ENCODE data around the gene DENND2A. TPM values are rescaled to one million over a fixed set of nuclear protein-coding genes. Genes with fewer than 3 reads are reported as not detected.

DENND2A gene
- total and polyA plus RNA-seq, 10 of the 15 experiments (the other 5 are each of a cell fraction or from before 2014, with no cell fraction given), result 0.01 TPM; not detected in 9

DNA sequence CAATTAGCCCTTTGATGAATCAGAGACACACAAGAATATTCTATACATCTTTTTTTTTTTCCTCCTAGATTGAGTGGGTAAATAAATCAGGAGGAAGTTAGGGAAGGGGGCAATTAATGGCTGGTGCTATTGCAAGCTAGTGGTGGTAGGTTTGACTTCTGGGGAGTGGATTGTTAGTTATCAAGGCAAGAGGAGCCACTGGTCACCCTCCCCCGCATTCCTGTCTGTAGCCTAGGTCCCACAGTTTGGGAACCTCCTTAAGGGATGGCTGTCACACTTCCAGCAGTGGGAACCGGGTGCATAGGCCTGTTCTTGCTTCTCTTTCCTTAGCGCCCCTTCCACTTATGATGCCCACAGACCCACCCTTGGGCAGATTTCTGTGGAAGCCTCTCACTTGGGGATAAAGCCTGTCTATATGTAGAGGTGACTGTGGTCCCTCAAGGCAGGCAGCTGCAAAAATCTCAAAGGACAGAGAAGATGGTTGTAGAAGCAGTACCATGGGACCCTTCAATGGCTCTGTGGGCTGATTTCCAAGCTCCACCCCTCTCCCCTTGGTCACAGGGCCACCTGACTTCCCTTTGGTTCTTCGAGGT lies 29.8 kb upstream of the DENND2A start:
- intact Hi-C loops (cut with micrococcal nuclease; ENCODE audit: unreplicated experiment), result no loop called here
- TF ChIP-seq MTA3 (IDR thresholded peaks at IDR 0.05; ENCODE audit: borderline replicate concordance, low read length), result no peak
- TF ChIP-seq RUNX3 (IDR thresholded peaks at IDR 0.05; ENCODE audit: low read length), result no peak
- no peak for TF ChIP-seq SRF (IDR thresholded peaks at IDR 0.05; ENCODE audit: low read depth in 2 of 2, low read length in 2 of 2)
- no peak for TF ChIP-seq KLF5 (IDR thresholded peaks at IDR 0.05; ENCODE audit: partially characterized antibody)
- TF ChIP-seq, protein P1, sequence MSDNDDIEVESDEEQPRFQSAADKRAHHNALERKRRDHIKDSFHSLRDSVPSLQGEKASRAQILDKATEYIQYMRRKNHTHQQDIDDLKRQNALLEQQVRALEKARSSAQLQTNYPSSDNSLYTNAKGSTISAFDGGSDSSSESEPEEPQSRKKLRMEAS (IDR thresholded peaks at IDR 0.05; ENCODE audit: low read depth, low read length), result no peak
- TF ChIP-seq PML (IDR thresholded peaks at IDR 0.05; ENCODE audit: low read length), result no peak
- no peak for TF ChIP-seq JUND (IDR thresholded peaks at IDR 0.05; ENCODE audit: low read depth, low read length)
- TF ChIP-seq, protein P2, sequence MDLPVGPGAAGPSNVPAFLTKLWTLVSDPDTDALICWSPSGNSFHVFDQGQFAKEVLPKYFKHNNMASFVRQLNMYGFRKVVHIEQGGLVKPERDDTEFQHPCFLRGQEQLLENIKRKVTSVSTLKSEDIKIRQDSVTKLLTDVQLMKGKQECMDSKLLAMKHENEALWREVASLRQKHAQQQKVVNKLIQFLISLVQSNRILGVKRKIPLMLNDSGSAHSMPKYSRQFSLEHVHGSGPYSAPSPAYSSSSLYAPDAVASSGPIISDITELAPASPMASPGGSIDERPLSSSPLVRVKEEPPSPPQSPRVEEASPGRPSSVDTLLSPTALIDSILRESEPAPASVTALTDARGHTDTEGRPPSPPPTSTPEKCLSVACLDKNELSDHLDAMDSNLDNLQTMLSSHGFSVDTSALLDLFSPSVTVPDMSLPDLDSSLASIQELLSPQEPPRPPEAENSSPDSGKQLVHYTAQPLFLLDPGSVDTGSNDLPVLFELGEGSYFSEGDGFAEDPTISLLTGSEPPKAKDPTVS (IDR thresholded peaks at IDR 0.05; ENCODE audit: low read depth, low read length), result no peak
- no peak for TF ChIP-seq CHD1 (IDR thresholded peaks at IDR 0.05; ENCODE audit: low read depth, low read length)
- no peak for TF ChIP-seq EED (IDR thresholded peaks at IDR 0.05; ENCODE audit: low read depth)
- TF ChIP-seq RCOR1 (conservative IDR thresholded peaks at IDR 0.05; ENCODE audit: low read depth, low read length), result no peak
- TF ChIP-seq, protein P3, sequence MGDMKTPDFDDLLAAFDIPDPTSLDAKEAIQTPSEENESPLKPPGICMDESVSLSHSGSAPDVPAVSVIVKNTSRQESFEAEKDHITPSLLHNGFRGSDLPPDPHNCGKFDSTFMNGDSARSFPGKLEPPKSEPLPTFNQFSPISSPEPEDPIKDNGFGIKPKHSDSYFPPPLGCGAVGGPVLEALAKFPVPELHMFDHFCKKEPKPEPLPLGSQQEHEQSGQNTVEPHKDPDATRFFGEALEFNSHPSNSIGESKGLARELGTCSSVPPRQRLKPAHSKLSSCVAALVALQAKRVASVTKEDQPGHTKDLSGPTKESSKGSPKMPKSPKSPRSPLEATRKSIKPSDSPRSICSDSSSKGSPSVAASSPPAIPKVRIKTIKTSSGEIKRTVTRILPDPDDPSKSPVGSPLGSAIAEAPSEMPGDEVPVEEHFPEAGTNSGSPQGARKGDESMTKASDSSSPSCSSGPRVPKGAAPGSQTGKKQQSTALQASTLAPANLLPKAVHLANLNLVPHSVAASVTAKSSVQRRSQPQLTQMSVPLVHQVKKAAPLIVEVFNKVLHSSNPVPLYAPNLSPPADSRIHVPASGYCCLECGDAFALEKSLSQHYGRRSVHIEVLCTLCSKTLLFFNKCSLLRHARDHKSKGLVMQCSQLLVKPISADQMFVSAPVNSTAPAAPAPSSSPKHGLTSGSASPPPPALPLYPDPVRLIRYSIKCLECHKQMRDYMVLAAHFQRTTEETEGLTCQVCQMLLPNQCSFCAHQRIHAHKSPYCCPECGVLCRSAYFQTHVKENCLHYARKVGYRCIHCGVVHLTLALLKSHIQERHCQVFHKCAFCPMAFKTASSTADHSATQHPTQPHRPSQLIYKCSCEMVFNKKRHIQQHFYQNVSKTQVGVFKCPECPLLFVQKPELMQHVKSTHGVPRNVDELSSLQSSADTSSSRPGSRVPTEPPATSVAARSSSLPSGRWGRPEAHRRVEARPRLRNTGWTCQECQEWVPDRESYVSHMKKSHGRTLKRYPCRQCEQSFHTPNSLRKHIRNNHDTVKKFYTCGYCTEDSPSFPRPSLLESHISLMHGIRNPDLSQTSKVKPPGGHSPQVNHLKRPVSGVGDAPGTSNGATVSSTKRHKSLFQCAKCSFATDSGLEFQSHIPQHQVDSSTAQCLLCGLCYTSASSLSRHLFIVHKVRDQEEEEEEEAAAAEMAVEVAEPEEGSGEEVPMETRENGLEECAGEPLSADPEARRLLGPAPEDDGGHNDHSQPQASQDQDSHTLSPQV (IDR thresholded peaks at IDR 0.05), result no peak
- TF ChIP-seq, protein P4, sequence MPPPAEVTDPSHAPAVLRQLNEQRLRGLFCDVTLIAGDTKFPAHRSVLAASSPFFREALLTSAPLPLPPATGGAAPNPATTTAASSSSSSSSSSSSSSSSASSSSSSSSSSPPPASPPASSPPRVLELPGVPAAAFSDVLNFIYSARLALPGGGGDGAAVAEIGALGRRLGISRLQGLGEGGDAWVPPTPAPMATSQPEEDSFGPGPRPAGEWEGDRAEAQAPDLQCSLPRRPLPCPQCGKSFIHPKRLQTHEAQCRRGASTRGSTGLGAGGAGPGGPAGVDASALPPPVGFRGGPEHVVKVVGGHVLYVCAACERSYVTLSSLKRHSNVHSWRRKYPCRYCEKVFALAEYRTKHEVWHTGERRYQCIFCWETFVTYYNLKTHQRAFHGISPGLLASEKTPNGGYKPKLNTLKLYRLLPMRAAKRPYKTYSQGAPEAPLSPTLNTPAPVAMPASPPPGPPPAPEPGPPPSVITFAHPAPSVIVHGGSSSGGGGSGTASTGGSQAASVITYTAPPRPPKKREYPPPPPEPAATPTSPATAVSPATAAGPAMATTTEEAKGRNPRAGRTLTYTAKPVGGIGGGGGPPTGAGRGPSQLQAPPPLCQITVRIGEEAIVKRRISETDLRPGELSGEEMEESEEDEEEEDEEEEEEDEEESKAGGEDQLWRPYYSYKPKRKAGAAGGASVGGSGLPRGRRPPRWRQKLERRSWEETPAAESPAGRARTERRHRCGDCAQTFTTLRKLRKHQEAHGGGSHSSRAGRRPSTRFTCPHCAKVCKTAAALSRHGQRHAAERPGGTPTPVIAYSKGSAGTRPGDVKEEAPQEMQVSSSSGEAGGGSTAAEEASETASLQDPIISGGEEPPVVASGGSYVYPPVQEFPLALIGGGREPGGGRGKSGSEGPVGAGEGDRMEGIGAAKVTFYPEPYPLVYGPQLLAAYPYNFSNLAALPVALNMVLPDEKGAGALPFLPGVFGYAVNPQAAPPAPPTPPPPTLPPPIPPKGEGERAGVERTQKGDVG (CRISPR knock-in tag; IDR thresholded peaks at IDR 0.05), result no peak
- no peak for TF ChIP-seq CBFB (IDR thresholded peaks at IDR 0.05; ENCODE audit: low read depth)

More for the DNA sequence above, 29.8 kb upstream of the DENND2A start:
- Histone ChIP-seq H3K4me3 (no peak overlapping the region), H3K79me2 (ENCODE audit: control insufficient read depth, insufficient read depth, low read length) (no peaks in the 10 kb centered on the region; the same call in 1 of the 2 replicates), H3K9ac (ENCODE audit: control insufficient read depth, insufficient read depth, low read length) (no peak overlapping the region), H3K4me1 (ENCODE audit: control insufficient read depth, insufficient read depth, low read length) (peaks cover 28% of the 10 kb centered on the region), H4K20me1 (ENCODE audit: control insufficient read depth, insufficient read depth) (no peaks in the 10 kb centered on the region), H2AFZ (ENCODE audit: control insufficient read depth, low read depth, low read length) (no peak overlapping the region), H3K36me3 (ENCODE audit: control insufficient read depth in 2 of 2, insufficient read depth in 2 of 2, low read length in 1 of 2) (no peaks in the 10 kb centered on the region), H3K4me2 (ENCODE audit: control insufficient read depth, insufficient read depth) (no peak overlapping the region), H3K9me3 (replicated peaks; ENCODE audit: control insufficient read depth, insufficient read depth, low read length) (no peaks in the 10 kb centered on the region), H3K27ac (ENCODE audit: control insufficient read depth, insufficient read depth) (no peak overlapping the region), H3K27me3 (replicated peaks in 1 of 2; ENCODE audit: control insufficient read depth in 2 of 2, insufficient read depth in 2 of 2, low read length in 1 of 2) (no peaks in the 10 kb centered on the region)
- 56% methylated on average over 4 of the region's 4 CpGs for WGBS (ENCODE audit: insufficient coverage, insufficient replicate concordance, low lambda C conversion rate, missing lambda C conversion rate)
- in situ Hi-C loops (cut with MboI), result loop anchor here (10.0 kb wide), 1 partner anchor 344 kb away; the partner anchor contains the start of gene MRPS33
- no peak for DNase-seq (ENCODE audit: low read depth, low spot score)
- no peak for ATAC-seq
- RAD21 ChIA-PET (ENCODE audit: unreplicated experiment), result no interaction called here
- CTCF ChIA-PET, result interaction anchor here (0.9 to 1.3 kb wide), 2 partner anchors 339 to 345 kb away, joined by 3 to 4 read pairs; partner anchors contain the start of gene MRPS33
- POLR2A ChIA-PET, result no interaction called here
- SMC1A ChIA-PET (ENCODE audit: uncharacterized antibody, unreplicated experiment), result no interaction called here
- FAIRE-seq, result no peak
- no TSS peak for BruUV-seq (replicated peaks)

Measured in GM12878 (cell line).